ENCODE results near the gene WRAP53. TPM values are rescaled to one million over a fixed set of nuclear protein-coding genes. Genes with fewer than 3 reads are reported as not detected.

WRAP53 gene
- total RNA-seq, 6 donors from 2014 or later = 6.0 to 10.3 (median 7.8) TPM

DNA sequence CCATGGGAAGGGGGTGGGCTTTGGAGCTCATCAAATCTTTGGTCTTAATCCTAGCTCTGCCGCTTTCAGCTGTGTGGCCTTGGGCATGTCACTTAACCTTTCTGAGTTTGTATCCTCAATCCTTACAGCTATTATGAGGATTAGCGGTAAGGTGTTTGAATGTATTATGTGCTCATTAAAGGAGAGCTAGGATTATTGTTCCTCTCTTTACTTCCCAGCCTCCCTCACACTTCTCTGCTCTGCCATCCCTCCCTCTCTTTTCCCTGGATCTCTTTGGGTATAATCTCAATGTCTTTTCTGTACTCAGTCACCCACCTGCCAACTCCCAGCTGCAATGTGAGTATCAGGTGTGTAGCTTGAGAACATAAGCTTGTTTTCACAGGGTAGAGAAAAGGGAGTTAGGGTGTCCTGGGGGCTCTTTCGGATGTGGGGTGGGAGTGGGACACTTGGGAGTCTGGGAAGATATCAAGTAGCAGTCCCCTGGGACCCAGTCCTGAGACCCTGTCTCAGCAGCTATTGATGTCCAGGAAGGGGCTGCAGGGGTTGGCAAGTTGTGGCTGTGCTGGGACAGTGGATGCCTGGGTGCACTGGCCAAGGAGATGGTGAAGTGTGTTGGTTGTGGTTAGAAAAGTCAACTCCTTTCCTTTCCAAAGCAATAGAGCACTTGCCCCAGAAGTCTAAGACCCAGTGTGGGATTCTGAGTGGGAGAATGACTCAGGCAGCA lies 18.5 kb downstream of the WRAP53 start:
- H3K4me3 ChIP-seq = no peak overlapping the region
- no peak for ATAC-seq (ENCODE audit: low FRiP score in 2 of 2)
- TF ChIP-seq POLR2A (IDR thresholded peaks at IDR 0.05) = no peak
- TF ChIP-seq, protein P1, sequence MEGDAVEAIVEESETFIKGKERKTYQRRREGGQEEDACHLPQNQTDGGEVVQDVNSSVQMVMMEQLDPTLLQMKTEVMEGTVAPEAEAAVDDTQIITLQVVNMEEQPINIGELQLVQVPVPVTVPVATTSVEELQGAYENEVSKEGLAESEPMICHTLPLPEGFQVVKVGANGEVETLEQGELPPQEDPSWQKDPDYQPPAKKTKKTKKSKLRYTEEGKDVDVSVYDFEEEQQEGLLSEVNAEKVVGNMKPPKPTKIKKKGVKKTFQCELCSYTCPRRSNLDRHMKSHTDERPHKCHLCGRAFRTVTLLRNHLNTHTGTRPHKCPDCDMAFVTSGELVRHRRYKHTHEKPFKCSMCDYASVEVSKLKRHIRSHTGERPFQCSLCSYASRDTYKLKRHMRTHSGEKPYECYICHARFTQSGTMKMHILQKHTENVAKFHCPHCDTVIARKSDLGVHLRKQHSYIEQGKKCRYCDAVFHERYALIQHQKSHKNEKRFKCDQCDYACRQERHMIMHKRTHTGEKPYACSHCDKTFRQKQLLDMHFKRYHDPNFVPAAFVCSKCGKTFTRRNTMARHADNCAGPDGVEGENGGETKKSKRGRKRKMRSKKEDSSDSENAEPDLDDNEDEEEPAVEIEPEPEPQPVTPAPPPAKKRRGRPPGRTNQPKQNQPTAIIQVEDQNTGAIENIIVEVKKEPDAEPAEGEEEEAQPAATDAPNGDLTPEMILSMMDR (IDR thresholded peaks at IDR 0.05) = no peak
- no peak for TF ChIP-seq POLR2AphosphoS5 (IDR thresholded peaks at IDR 0.05)
- no peak for TF ChIP-seq EP300 (IDR thresholded peaks at IDR 0.05)
- peaks cover 10 to 23% (median 13%) of the 10 kb centered on the region in 4 donors for H3K4me1 ChIP-seq
- H3K27ac ChIP-seq = no peak overlapping the region
- 88 to 95% methylated on average over 3 of the region's 3 CpGs for WGBS, 2 donors
- H3K27me3 ChIP-seq = peaks cover 0 to 25% (median 10%) of the 10 kb centered on the region in 4 donors
- no peaks in the 10 kb centered on the region for H3K9me3 ChIP-seq
- peaks cover 0 to 16% (median 14%) of the 10 kb centered on the region in 4 donors for H3K36me3 ChIP-seq
- no peak for DNase-seq

DNA sequence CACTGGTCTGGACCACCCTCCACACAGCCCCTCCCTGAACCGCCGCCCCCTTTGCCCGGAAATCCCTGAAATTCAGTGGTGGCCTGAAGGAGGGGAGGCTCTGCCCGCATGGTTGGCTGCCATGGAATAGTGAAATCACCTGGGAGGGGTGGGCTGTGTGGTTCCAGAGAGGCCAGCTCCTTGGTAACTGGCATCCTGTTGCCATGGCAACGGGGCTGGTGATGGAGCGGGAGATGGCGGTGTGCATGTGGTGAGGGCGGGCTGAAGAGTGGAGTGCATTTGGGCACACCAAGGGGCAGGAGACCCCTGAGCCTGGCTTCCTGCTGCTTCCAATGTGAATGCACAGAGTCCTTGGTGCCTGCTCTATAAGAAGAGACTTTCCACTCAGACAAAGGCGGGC lies 19.2 kb downstream of the WRAP53 start:
- H3K27ac ChIP-seq = no peak overlapping the region
- no peak for TF ChIP-seq POLR2A (IDR thresholded peaks at IDR 0.05)
- TF ChIP-seq, protein P1 (IDR thresholded peaks at IDR 0.05) = no peak
- no peak for TF ChIP-seq POLR2AphosphoS5 (IDR thresholded peaks at IDR 0.05)
- no peak for TF ChIP-seq EP300 (IDR thresholded peaks at IDR 0.05)
- H3K4me3 ChIP-seq = no peak overlapping the region
- H3K36me3 ChIP-seq = peaks cover 0 to 9% (median 8%) of the 10 kb centered on the region in 4 donors
- ATAC-seq (ENCODE audit: low FRiP score in 2 of 2) (no peak), DNase-seq (no peak)
- 88 to 90% methylated on average over 8 to 9 of the region's 9 CpGs for WGBS, 2 donors
- H3K4me1 ChIP-seq = peaks cover 10 to 23% (median 13%) of the 10 kb centered on the region in 4 donors
- no peaks in the 10 kb centered on the region for H3K9me3 ChIP-seq
- H3K27me3 ChIP-seq = peaks cover 0 to 30% (median 13%) of the 10 kb centered on the region in 4 donors

DNA sequence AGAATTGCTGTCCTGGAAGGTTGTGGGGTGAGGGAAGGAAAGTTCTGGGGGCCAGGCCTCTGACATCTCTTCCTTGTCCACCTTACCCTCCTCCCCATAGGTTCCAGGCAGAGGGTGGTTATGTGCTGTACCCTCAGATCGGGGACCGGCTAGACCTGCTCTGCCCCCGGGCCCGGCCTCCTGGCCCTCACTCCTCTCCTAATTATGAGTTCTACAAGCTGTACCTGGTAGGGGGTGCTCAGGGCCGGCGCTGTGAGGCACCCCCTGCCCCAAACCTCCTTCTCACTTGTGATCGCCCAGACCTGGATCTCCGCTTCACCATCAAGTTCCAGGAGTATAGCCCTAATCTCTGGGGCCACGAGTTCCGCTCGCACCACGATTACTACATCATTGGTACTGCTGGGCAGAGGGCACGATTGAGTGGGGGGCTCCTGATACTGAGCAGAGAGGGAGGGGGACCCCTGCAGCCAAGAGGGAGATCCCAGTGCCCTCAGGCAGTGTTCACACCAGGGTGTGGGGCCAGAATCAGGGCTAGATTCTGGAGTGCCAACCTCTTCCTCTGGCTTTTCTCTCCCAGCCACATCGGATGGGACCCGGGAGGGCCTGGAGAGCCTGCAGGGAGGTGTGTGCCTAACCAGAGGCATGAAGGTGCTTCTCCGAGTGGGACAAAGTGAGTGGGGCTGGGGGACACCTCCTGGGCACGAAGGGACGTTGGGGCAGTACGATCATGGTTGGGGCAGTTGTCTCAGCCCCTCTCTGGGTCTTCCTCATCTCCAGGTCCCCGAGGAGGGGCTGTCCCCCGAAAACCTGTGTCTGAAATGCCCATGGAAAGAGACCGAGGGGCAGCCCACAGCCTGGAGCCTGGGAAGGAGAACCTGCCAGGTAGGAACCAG lies 19.8 kb downstream of the WRAP53 start:
- no peak for ATAC-seq (ENCODE audit: low FRiP score in 2 of 2)
- H3K36me3 ChIP-seq = peaks cover 0 to 3% (median 1%) of the 10 kb centered on the region in 4 donors
- H3K9me3 ChIP-seq = no peaks in the 10 kb centered on the region
- peaks cover 0 to 30% (median 14%) of the 10 kb centered on the region in 4 donors for H3K27me3 ChIP-seq
- peak in 1 of 2 donors; percentile 20 for DNase-seq
- peaks cover 10 to 23% (median 13%) of the 10 kb centered on the region in 4 donors for H3K4me1 ChIP-seq
- TF ChIP-seq POLR2A (IDR thresholded peaks at IDR 0.05) = no peak
- TF ChIP-seq EP300 (IDR thresholded peaks at IDR 0.05) = no peak
- TF ChIP-seq POLR2AphosphoS5 (IDR thresholded peaks at IDR 0.05) = no peak
- TF ChIP-seq, protein P1 (IDR thresholded peaks at IDR 0.05) = no peak
- no peak overlapping the region for H3K4me3 ChIP-seq
- no peak overlapping the region for H3K27ac ChIP-seq
- WGBS, 2 donors = 91 to 93% methylated on average over 11 to 22 of the region's 22 CpGs

DNA sequence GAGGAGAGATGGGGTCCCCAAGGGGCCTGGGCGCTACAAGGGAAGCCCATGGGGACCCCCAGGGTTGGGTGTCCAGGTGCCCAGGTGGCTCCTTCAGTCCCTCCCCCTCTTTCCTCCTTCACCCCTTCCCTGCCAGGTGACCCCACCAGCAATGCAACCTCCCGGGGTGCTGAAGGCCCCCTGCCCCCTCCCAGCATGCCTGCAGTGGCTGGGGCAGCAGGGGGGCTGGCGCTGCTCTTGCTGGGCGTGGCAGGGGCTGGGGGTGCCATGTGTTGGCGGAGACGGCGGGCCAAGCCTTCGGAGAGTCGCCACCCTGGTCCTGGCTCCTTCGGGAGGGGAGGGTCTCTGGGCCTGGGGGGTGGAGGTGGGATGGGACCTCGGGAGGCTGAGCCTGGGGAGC lies 20.8 kb downstream of the WRAP53 start:
- peaks cover 0 to 27% (median 14%) of the 10 kb centered on the region in 4 donors for H3K27me3 ChIP-seq
- 90 to 100% methylated on average over 1 to 11 of the region's 11 CpGs for WGBS, 2 donors

More for the DNA sequence above, 20.8 kb downstream of the WRAP53 start:
- DNase-seq (peak in 1 of 2 donors; percentile 66), ATAC-seq (ENCODE audit: low FRiP score in 2 of 2) (no peak)
- Histone ChIP-seq H3K36me3 (no peaks in the 10 kb centered on the region), H3K27ac (no peak overlapping the region), H3K4me3 (no peak overlapping the region), H3K9me3 (no peaks in the 10 kb centered on the region), H3K4me1 (peaks cover 10 to 15% (median 12%) of the 10 kb centered on the region in 4 donors)
- TF ChIP-seq POLR2A (IDR thresholded peaks at IDR 0.05) = no peak
- TF ChIP-seq POLR2AphosphoS5 (IDR thresholded peaks at IDR 0.05) = no peak
- TF ChIP-seq EP300 (IDR thresholded peaks at IDR 0.05) = no peak
- TF ChIP-seq, protein P1 (IDR thresholded peaks at IDR 0.05) = no peak

All from upper lobe of left lung (tissue), 6 donors.